ENCODE data around the gene CSTB.

- TF ChIP-seq CTCF (conservative IDR thresholded peaks at IDR 0.05; ENCODE audit: low read depth, low read length) (no peak), EZH2 (IDR thresholded peaks at IDR 0.05; ENCODE audit: low read length, unreplicated experiment) (no peak)
Measured at GRCh38 chr21:43819511-43820405, 43.6 kb upstream of the CSTB start.
